Cardiac fibroblast (primary cell): ENCODE results near the gene RPL38.

Experiments used
- DNase-seq, 2 donors: peaks; one replicate each; pipeline versions ENCODE4 v3.0.0 to v3.0.0-alpha.2; 2010; ENCODE audit warnings: low read depth in 2 of 2
- H3K4me3 ChIP-seq, 2 donors: replicated peaks in 1 of 2; 1 replicate in 1 of 2; 2 replicates in 1 of 2; pipeline ENCODE4 v1.5.1; 2011; ENCODE audit warnings: low read depth in 2 of 2, low read length in 2 of 2, mild to moderate bottlenecking in 2 of 2, moderate library complexity in 1 of 2
- CTCF ChIP-seq: IDR thresholded peaks from one replicate; pipeline ENCODE4 v1.5.1; 2011; ENCODE audit warnings: low read depth, mild to moderate bottlenecking, low read length, inconsistent platforms

RPL38 gene

GRCh38 chr17:74231928-74232907 lies 28.7 kb downstream of the RPL38 start:
- DNase-seq, result no peak
- TF ChIP-seq CTCF, result no peak
- H3K4me3 ChIP-seq, result no peak overlapping the region

GRCh38 chr17:74233937-74234336 lies 30.5 kb downstream of the RPL38 start:
- no peak for DNase-seq
- no peak for TF ChIP-seq CTCF
- no peak overlapping the region for H3K4me3 ChIP-seq

GRCh38 chr17:74234486-74234885 lies 31.0 kb downstream of the RPL38 start:
- no peak for DNase-seq
- no peak for TF ChIP-seq CTCF
- no peak overlapping the region for H3K4me3 ChIP-seq

GRCh38 chr17:74235040-74235581 lies 31.6 kb downstream of the RPL38 start:
- no peak for DNase-seq

GRCh38 chr17:74235911-74236371 lies 32.5 kb downstream of the RPL38 start:
- H3K4me3 ChIP-seq, result no peak overlapping the region
- no peak for DNase-seq
- no peak for TF ChIP-seq CTCF

More at GRCh38 chr17:74235040-74235581, 31.6 kb downstream of the RPL38 start:
- no peak overlapping the region for H3K4me3 ChIP-seq
- TF ChIP-seq CTCF, result no peak

GRCh38 chr17:74237321-74237720 lies 33.8 kb downstream of the RPL38 start:
- DNase-seq, result no peak
- no peak overlapping the region for H3K4me3 ChIP-seq
- no peak for TF ChIP-seq CTCF
